Kasumi-1 (cell line): ENCODE results near the gene SLC15A3.
"Not testable (repeated sequence)": the region's sequence is repeated elsewhere in the genome, so short reads cannot be mapped to it uniquely, and the experiment has no call there.

Source experiments
- DNase-seq, 2 experiments: peaks; one replicate each; lab custom pipeline; 2025; lab: John Stamatoyannopoulos, UW

Gene SLC15A3

GRCh38 chr11:60913793-60914632 is 38.0 kb downstream of the SLC15A3 start, which contains the start of gene TMEM109:
Gene TMEM109, plus strand, starts transcription at chr11:60914158. Its CDS starts 5,536 bp downstream, at chr11:60919694.
- DNase-seq = peak; percentile 93 to 97

GRCh38 chr11:60912851-60913528 is 39.0 kb downstream of the SLC15A3 start:
- DNase-seq = no peak

- DNase-seq = no peak
Observed at GRCh38 chr11:60912223-60912850, 39.6 kb downstream of the SLC15A3 start.

GRCh38 chr11:60910711-60911380 is 41.1 kb downstream of the SLC15A3 start:
- peak; percentile 33 to 67 for DNase-seq

- DNase-seq = no peak
Observed at GRCh38 chr11:60910281-60910687, 41.7 kb downstream of the SLC15A3 start.

- DNase-seq = not testable (repeated sequence)
Observed at GRCh38 chr11:60909680-60910280, 42.2 kb downstream of the SLC15A3 start.

- no peak for DNase-seq
Observed at GRCh38 chr11:60908803-60909202, 43.2 kb downstream of the SLC15A3 start.

GRCh38 chr11:60906132-60906972 is 45.6 kb downstream of the SLC15A3 start, which contains the start of gene PRPF19:
Gene PRPF19, minus strand, starts transcription at chr11:60906585. Its CDS starts 203 bp downstream, at chr11:60906382.
- DNase-seq = peak; percentile 96 to 97

GRCh38 chr11:60905551-60906113 is 46.3 kb downstream of the SLC15A3 start:
- DNase-seq = peak in 1 of 2 experiments; percentile 28

GRCh38 chr11:60905047-60905446 is 46.9 kb downstream of the SLC15A3 start:
- DNase-seq = no peak

- DNase-seq = no peak
Observed at GRCh38 chr11:60902625-60903024, 49.4 kb downstream of the SLC15A3 start.

GRCh38 chr11:60900673-60901404 is 51.1 kb downstream of the SLC15A3 start:
- DNase-seq = no peak

- DNase-seq = no peak
Observed at GRCh38 chr11:60899977-60900376, 52.0 kb downstream of the SLC15A3 start.

GRCh38 chr11:60899046-60899936 is 52.7 kb downstream of the SLC15A3 start:
- peak; percentile 40 to 69 for DNase-seq

GRCh38 chr11:60897496-60897895 is 54.5 kb downstream of the SLC15A3 start:
- no peak for DNase-seq

GRCh38 chr11:60895687-60896086 is 56.3 kb downstream of the SLC15A3 start:
- DNase-seq = no peak

GRCh38 chr11:60891103-60891741 is 60.8 kb downstream of the SLC15A3 start:
- DNase-seq = no peak

- no peak for DNase-seq
Observed at GRCh38 chr11:60890696-60891095, 61.3 kb downstream of the SLC15A3 start.
